IMR-90 (cell line): Measurements from ENCODE around the gene CCSER2. TPM values are rescaled to one million over a fixed set of nuclear protein-coding genes. Genes with fewer than 3 reads are reported as not detected.

Source experiments
- ATAC-seq: fragments of 200-7000 bp; cut with Tn5 transposase; 2 replicates; pipeline ENCODE4 v1.9.1; 2020; ENCODE audit warnings: low read depth, mild to moderate bottlenecking, moderate library complexity
- BruUV-seq: library from RNA; stranded (reverse); fragments of 400-500 nt; replicated peaks from 2 replicates; lab custom pipeline; 2021; lab: Mats Ljungman, UMichigan
- CTCF ChIA-PET: fragments of 300-600 bp; formaldehyde crosslinking; extraction: SDS; loops from one replicate; lab custom pipeline; 2021; ENCODE audit warnings: antibody characterized with exemption; lab: Yijun Ruan, JAX
- POLR2A ChIA-PET: fragments of 300-600 bp; sonication (Branson Sonifier 250); formaldehyde crosslinking; loops from one replicate; lab custom pipeline; 2022; ENCODE audit warnings: antibody characterized with exemption; ENCODE audit not compliant: unreplicated experiment; lab: Charles Lee
- DNase-seq: peaks from one replicate; pipeline ENCODE4 v3.0.0; 2013
- H2AFZ ChIP-seq: replicated peaks from 2 replicates; pipeline ENCODE3; 2013; ENCODE audit warnings: low read length, mild to moderate bottlenecking; ENCODE audit not compliant: poor library complexity
- H2AK5ac ChIP-seq: 2 replicates; pipeline ENCODE4 v1.6.1; 2013; ENCODE audit warnings: low read depth, low read length, inconsistent platforms
- H2AK9ac ChIP-seq: replicated peaks from 2 replicates; pipeline ENCODE3; 2013; ENCODE audit warnings: mild to moderate bottlenecking, low read depth, low read length, moderate library complexity; ENCODE audit not compliant: poor library complexity
- H2BK120ac ChIP-seq: 2 replicates; pipeline ENCODE4 v1.6.1; 2013; ENCODE audit warnings: low read depth, low read length, inconsistent platforms
- H2BK15ac ChIP-seq: 3 replicates; pipeline ENCODE4 v1.6.1; 2013; ENCODE audit warnings: low read depth, low read length, inconsistent platforms
- H2BK20ac ChIP-seq: 2 replicates; pipeline ENCODE4 v1.6.1; 2013; ENCODE audit warnings: low read depth, mild to moderate bottlenecking, inconsistent platforms, low read length, moderate library complexity
- H2BK5ac ChIP-seq: 2 replicates; pipeline ENCODE4 v1.6.1; 2013; ENCODE audit warnings: mild to moderate bottlenecking, low read depth, low read length, inconsistent platforms; ENCODE audit not compliant: poor library complexity, severe bottlenecking
- H3K14ac ChIP-seq: replicated peaks from 2 replicates; pipeline ENCODE4 v1.6.1; 2013; ENCODE audit warnings: low read depth, low read length, inconsistent platforms
- H3K18ac ChIP-seq: 2 replicates; pipeline ENCODE4 v1.6.1; 2013; ENCODE audit warnings: low read depth, low read length, control low read depth
- H3K23ac ChIP-seq: 2 replicates; pipeline ENCODE4 v1.6.1; 2013; ENCODE audit warnings: low read depth, low read length, inconsistent platforms
- H3K27ac ChIP-seq: 2 replicates; pipeline ENCODE4 v1.5.1; 2013; ENCODE audit warnings: mild to moderate bottlenecking, control low read depth, low read length; ENCODE audit not compliant: insufficient read depth
- H3K27me3 ChIP-seq: 2 replicates; pipeline ENCODE4 v1.6.1; 2013; ENCODE audit warnings: low read length; ENCODE audit not compliant: control insufficient read depth, insufficient read depth
- H3K36me3 ChIP-seq: 2 replicates; pipeline ENCODE4 v1.6.1; 2013; ENCODE audit warnings: low read length, mixed read lengths; ENCODE audit not compliant: control insufficient read depth, insufficient read depth
- H3K4ac ChIP-seq: 2 replicates; pipeline ENCODE4 v1.6.1; 2013; ENCODE audit warnings: low read depth, low read length, inconsistent platforms
- H3K4me1 ChIP-seq: 2 replicates; pipeline ENCODE4 v1.6.1; 2013; ENCODE audit warnings: low read length, mixed read lengths; ENCODE audit not compliant: control insufficient read depth, insufficient read depth
- H3K4me2 ChIP-seq: 2 replicates; pipeline ENCODE4 v1.6.1; 2013; ENCODE audit warnings: low read depth, mild to moderate bottlenecking, control low read depth, low read length, moderate library complexity
- H3K4me3 ChIP-seq: 2 replicates; pipeline ENCODE4 v1.5.1; 2013; ENCODE audit warnings: low read depth, mild to moderate bottlenecking, control low read depth, low read length, moderate library complexity; ENCODE audit not compliant: insufficient read depth
- H3K56ac ChIP-seq: 2 replicates; pipeline ENCODE4 v1.6.1; 2013; ENCODE audit warnings: low read length, inconsistent platforms; ENCODE audit not compliant: insufficient read depth; ENCODE audit errors: extremely low read depth
- H3K79me1 ChIP-seq, 2 experiments: 2 replicates each; pipeline ENCODE4 v1.6.1; 2013; ENCODE audit warnings: low read length in 2 of 2, inconsistent platforms in 1 of 2, low read depth in 1 of 2
- H3K9ac ChIP-seq: 2 replicates; pipeline ENCODE4 v1.6.1; 2013; ENCODE audit warnings: low read depth, low read length, control low read depth
- H3K9me1 ChIP-seq: 2 replicates; pipeline ENCODE4 v1.6.1; 2013; ENCODE audit warnings: low read length, inconsistent platforms; ENCODE audit not compliant: insufficient read depth
- H3K9me3 ChIP-seq: 2 replicates; pipeline ENCODE4 v1.6.1; 2013; ENCODE audit warnings: low read length; ENCODE audit not compliant: control insufficient read depth, insufficient read depth
- H4K20me1 ChIP-seq: 2 replicates; pipeline ENCODE4 v1.6.1; 2013; ENCODE audit warnings: low read length, inconsistent platforms; ENCODE audit not compliant: insufficient read depth
- H4K5ac ChIP-seq: 2 replicates; pipeline ENCODE4 v1.6.1; 2013; ENCODE audit warnings: mild to moderate bottlenecking, low read depth, low read length, control low read depth
- H4K8ac ChIP-seq, 2 experiments: 2 replicates each; pipeline ENCODE4 v1.6.1; 2013; ENCODE audit warnings: low read depth in 2 of 2, low read length in 2 of 2, control low read depth in 1 of 2, inconsistent platforms in 1 of 2
- H4K91ac ChIP-seq: 2 replicates; pipeline ENCODE4 v1.6.1; 2013; ENCODE audit warnings: low read depth, low read length, inconsistent platforms; ENCODE audit not compliant: insufficient read depth
- CEBPB ChIP-seq: IDR thresholded peaks from 2 replicates; pipeline ENCODE4 v1.6.1; 2012; ENCODE audit warnings: low read depth, low read length, improper control_type of control experiment
- FOS ChIP-seq: fragments of 150-350 bp; IDR thresholded peaks from 2 replicates; pipeline ENCODE4 v1.6.1; 2016; ENCODE audit warnings: low read depth, low read length
- MAFK ChIP-seq: IDR thresholded peaks from 2 replicates; pipeline ENCODE4 v1.6.1; 2012; ENCODE audit warnings: low read depth, low read length, improper control_type of control experiment
- MXI1 ChIP-seq: IDR thresholded peaks from 2 replicates; pipeline ENCODE4 v1.6.1; 2012; ENCODE audit warnings: low read depth, mild to moderate bottlenecking, low read length, moderate library complexity, borderline replicate concordance
- POLR2A ChIP-seq: IDR thresholded peaks from 2 replicates; pipeline ENCODE4 v1.6.1; 2012; ENCODE audit warnings: mild to moderate bottlenecking, low read depth, low read length
- RAD21 ChIP-seq: IDR thresholded peaks from 2 replicates; pipeline ENCODE4 v1.6.1; 2012; ENCODE audit warnings: low read length, improper control_type of control experiment
- SMC3 ChIP-seq: fragments of 150-350 bp; IDR thresholded peaks from 2 replicates; pipeline ENCODE4 v1.6.1; 2016; ENCODE audit warnings: low read depth, mild to moderate bottlenecking, antibody characterized with exemption, low read length, moderate library complexity
- WGBS, 2 experiments: methylation state at CpG; one replicate each; pipeline versions ENCODE4 v1.1.5 to v1.1.7; 2013; ENCODE audit warnings: missing lambda C conversion rate in 2 of 2; ENCODE audit not compliant: insufficient read length in 1 of 2; ENCODE audit errors: extremely low coverage in 2 of 2; 5-methylcytosine and 5-hydroxymethylcytosine counted together
- dilution Hi-C: fragments of 300-500 bp; cut with HindIII; formaldehyde crosslinking; loops from one replicate; pipeline ENCODE4 v1.14.3; 2018; ENCODE audit warnings: low sequenced_read_pairs; ENCODE audit not compliant: unreplicated experiment
- in situ Hi-C: fragments of 300-500 bp; cut with MboI; formaldehyde crosslinking; loops from 3 replicates; pipeline ENCODE4 v1.14.3; 2019; ENCODE audit warnings: low sequenced_read_pairs, inconsistent platforms, mixed read lengths
- intact Hi-C: fragments of 100-400 bp; cut with micrococcal nuclease; formaldehyde crosslinking; loops from 2 replicates; pipeline ENCODE4 v1.10.0; 2022
- polyA plus RNA-seq, 3 experiments: library from polyadenylated mRNA; depleted of rRNA; stranded (reverse); fragments of >200 nt; gene quantifications; 2 replicates each; pipeline ENCODE4 v1.2.3, GENCODE V29; 2012; ENCODE audit warnings: low replicate concordance in 1 of 3
- total RNA-seq: library from RNA; depleted of rRNA; stranded (reverse); fragments of >200 nt; gene quantifications from 2 replicates; pipeline ENCODE4 v1.2.3, GENCODE V29; 2012

CCSER2 gene
- total and polyA plus RNA-seq, 2 of the 4 experiments (the other 2 are of a cell fraction) = 20.4 to 31.7 TPM

DNA sequence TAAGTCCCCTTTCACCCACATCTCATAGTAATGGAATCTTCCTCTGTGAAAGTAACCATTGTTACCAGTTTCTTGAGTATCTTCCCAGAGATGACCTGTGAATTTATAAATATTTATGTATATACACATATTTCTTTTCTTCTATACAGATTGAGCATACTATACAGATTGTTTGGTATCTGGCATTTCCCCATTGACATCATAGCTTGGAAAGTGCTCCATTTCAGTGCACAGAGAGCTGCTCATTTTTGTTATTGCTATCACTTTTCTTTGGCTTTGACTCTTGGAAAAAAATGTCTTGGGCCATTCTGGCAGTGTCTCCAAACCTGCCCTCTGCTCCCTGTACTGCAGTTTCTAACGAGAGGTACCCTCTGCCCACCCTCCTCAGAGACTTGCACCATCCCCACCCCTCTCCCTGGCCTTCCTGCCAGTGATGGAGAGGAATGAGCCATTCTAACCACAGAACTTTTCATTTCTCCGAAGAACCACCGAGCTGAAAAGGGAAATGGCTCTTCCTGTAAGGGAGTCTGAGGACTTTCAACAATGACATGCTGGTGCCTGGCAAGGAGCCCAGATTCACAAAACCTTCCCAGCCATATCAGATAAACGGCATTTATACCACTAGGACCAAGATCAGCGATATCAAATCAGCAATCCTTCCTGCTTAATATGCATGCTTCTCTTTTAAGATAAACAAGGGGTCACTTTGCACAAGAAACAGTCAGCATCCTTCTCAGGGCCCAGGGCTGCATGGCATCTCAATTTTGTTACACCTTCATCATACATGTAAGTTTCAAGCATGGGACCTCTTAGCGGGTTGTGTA, 19.7 kb upstream of the CCSER2 start:
- Histone ChIP-seq H2BK5ac (peak overlapping the region; percentile 92), H3K4me1 (peaks cover 24% of the 10 kb centered on the region), H3K9me3 (no peaks in the 10 kb centered on the region), H3K23ac (peak overlapping the region; percentile 19), H3K79me1 (peaks cover 0 to 10% of the 10 kb centered on the region in 2 experiments; a peak in 1 of 4 replicates), H2AFZ (peak overlapping the region; percentile 80), H2BK20ac (peak overlapping the region; percentile 47), H3K18ac (peak overlapping the region; percentile 85), H3K9me1 (peaks cover 19% of the 10 kb centered on the region), H2BK120ac (peak overlapping the region; percentile 78), H3K27me3 (no peaks in the 10 kb centered on the region), H3K14ac (peak overlapping the region; percentile 61), H2BK15ac (peak overlapping the region; percentile 68; the same call in 2 of the 3 replicates), H3K4me3 (peak overlapping the region; percentile 12), H3K36me3 (no peaks in the 10 kb centered on the region), H4K5ac (peak overlapping the region; percentile 52), H4K20me1 (peaks cover 8% of the 10 kb centered on the region), H4K8ac (peak overlapping the region; percentile 9 to 75; a peak in 3 of 4 replicates), H3K9ac (peak overlapping the region; percentile 19; the same call in 1 of the 2 replicates), H2AK5ac (peak overlapping the region; percentile 30; the same call in 1 of the 2 replicates), H3K27ac (peak overlapping the region; percentile 89), H3K4me2 (peak overlapping the region; percentile 89), H3K4ac (peak overlapping the region; percentile 90), H2AK9ac (peak overlapping the region; percentile 91), H3K56ac (peak overlapping the region; percentile 65), H4K91ac (peak overlapping the region; percentile 71)
- no TSS peak for BruUV-seq
- ChIA-PET CTCF (interaction anchor here (0.6 to 2.5 kb wide), 6 partner anchors 9 to 229 kb away, joined by 3 to 6 read pairs (median 4); no protein-coding TSS in a partner anchor), POLR2A (no interaction called here)
- no peak for TF ChIP-seq CEBPB
- 0 out of 2 replicates have a peak, but pooled peaks have one; percentile 22 for TF ChIP-seq POLR2A
- TF ChIP-seq SMC3 = no peak
- TF ChIP-seq MAFK = 0 out of 2 replicates have a peak, but pooled peaks have one; percentile 5
- TF ChIP-seq FOS = 0 out of 2 replicates have a peak, but pooled peaks have one; percentile 10
- no peak for TF ChIP-seq RAD21
- no peak for TF ChIP-seq MXI1
- intact Hi-C loops (loop anchor here (1.0 kb wide), 2 partner anchors 12 to 20 kb away; partner anchors contain the start of gene CCSER2), dilution Hi-C loops (no loop called here), in situ Hi-C loops (no loop called here)
- peak; percentile 83 for ATAC-seq
- WGBS, 2 experiments = 0% methylated on average over 1 of the region's 6 CpGs; no CpG with 5 or more reads in 1 of the 2 experiments
- peak; percentile 92 for DNase-seq
